ENCODE results near the gene KRTAP5-8. TPM values are rescaled to one million over a fixed set of nuclear protein-coding genes. Genes with fewer than 3 reads are reported as not detected.
"Not testable (repeated sequence)": the region's sequence is repeated elsewhere in the genome, so short reads cannot be mapped to it uniquely, and the experiment has no call there.

The KRTAP5-8 gene
- total and polyA plus RNA-seq, 2 donors, result 0.15 TPM; not detected in 1

- 74% methylated on average over 4 of the region's 4 CpGs for WGBS
Observed at GRCh38 chr11:71564430-71564829, 26.6 kb downstream of the KRTAP5-8 start.

GRCh38 chr11:71565263-71565662 is 27.4 kb downstream of the KRTAP5-8 start, which contains the start of gene KRTAP5-10:
Gene KRTAP5-10 (plus strand): TSS chr11:71565563. CDS start chr11:71565588, 25 bp downstream.
- WGBS, result 68% methylated on average over 5 of the region's 5 CpGs
- no peak for DNase-seq (ENCODE audit: extremely low spot score)

More at GRCh38 chr11:71564430-71564829, 26.6 kb downstream of the KRTAP5-8 start:
- Histone ChIP-seq H3K27ac (ENCODE audit: low read depth) (no peak overlapping the region), H3K4me1 (ENCODE audit: insufficient read depth) (no peaks in the 10 kb centered on the region), H3K36me3 (ENCODE audit: insufficient read depth) (no peaks in the 10 kb centered on the region), H3K4me3 (ENCODE audit: low read depth, low read length) (no peak overlapping the region)
- DNase-seq (ENCODE audit: extremely low spot score), result no peak

GRCh38 chr11:71566081-71566620 is 28.3 kb downstream of the KRTAP5-8 start:
- Histone ChIP-seq H3K27ac (ENCODE audit: low read depth) (no peak overlapping the region), H3K4me3 (ENCODE audit: low read depth, low read length) (no peak overlapping the region), H3K4me1 (ENCODE audit: insufficient read depth) (no peaks in the 10 kb centered on the region), H3K36me3 (ENCODE audit: insufficient read depth) (no peaks in the 10 kb centered on the region)
- DNase-seq (ENCODE audit: extremely low spot score), result no peak
- 73% methylated on average over 10 of the region's 10 CpGs for WGBS

More at GRCh38 chr11:71565263-71565662, 27.4 kb downstream of the KRTAP5-8 start, which contains the start of gene KRTAP5-10:
- Histone ChIP-seq H3K4me3 (ENCODE audit: low read depth, low read length) (no peak within 1 kb of the TSS), H3K27ac (ENCODE audit: low read depth) (no peak within 1 kb of the TSS), H3K36me3 (ENCODE audit: insufficient read depth) (no peaks in the 10 kb centered on the region), H3K4me1 (ENCODE audit: insufficient read depth) (no peaks in the 10 kb centered on the region)

GRCh38 chr11:71566626-71567599 is 29.1 kb downstream of the KRTAP5-8 start:
- not testable (repeated sequence) for H3K36me3 ChIP-seq (ENCODE audit: insufficient read depth); H3K4me1 ChIP-seq (ENCODE audit: insufficient read depth); H3K4me3 ChIP-seq (ENCODE audit: low read depth, low read length); DNase-seq (ENCODE audit: extremely low spot score); H3K27ac ChIP-seq (ENCODE audit: low read depth)
- 58% methylated on average over 19 of the region's 21 CpGs for WGBS

GRCh38 chr11:71567633-71568032 is 29.8 kb downstream of the KRTAP5-8 start:
- WGBS, result 70% methylated on average over 8 of the region's 8 CpGs
- DNase-seq (ENCODE audit: extremely low spot score); H3K4me1 ChIP-seq (ENCODE audit: insufficient read depth); H3K4me3 ChIP-seq (ENCODE audit: low read depth, low read length); H3K27ac ChIP-seq (ENCODE audit: low read depth); H3K36me3 ChIP-seq (ENCODE audit: insufficient read depth): not testable (repeated sequence)

- no peak overlapping the region for H3K27ac ChIP-seq (ENCODE audit: low read depth)
- H3K4me3 ChIP-seq (ENCODE audit: low read depth, low read length), result no peak overlapping the region
- no peaks in the 10 kb centered on the region for H3K36me3 ChIP-seq (ENCODE audit: insufficient read depth)
- DNase-seq (ENCODE audit: extremely low spot score), result no peak
- WGBS, result 34% methylated on average over 8 of the region's 8 CpGs
- no peaks in the 10 kb centered on the region for H3K4me1 ChIP-seq (ENCODE audit: insufficient read depth)
Observed at GRCh38 chr11:71568704-71569349, 31.0 kb downstream of the KRTAP5-8 start.

GRCh38 chr11:71571101-71571850 is 33.5 kb downstream of the KRTAP5-8 start:
- H3K36me3 ChIP-seq (ENCODE audit: insufficient read depth); H3K27ac ChIP-seq (ENCODE audit: low read depth); H3K4me3 ChIP-seq (ENCODE audit: low read depth, low read length); H3K4me1 ChIP-seq (ENCODE audit: insufficient read depth); DNase-seq (ENCODE audit: extremely low spot score): not testable (repeated sequence)
- WGBS, result 81% methylated on average over 37 of the region's 39 CpGs

- Histone ChIP-seq H3K4me3 (ENCODE audit: low read depth, low read length) (no peak overlapping the region), H3K36me3 (ENCODE audit: insufficient read depth) (no peaks in the 10 kb centered on the region), H3K4me1 (ENCODE audit: insufficient read depth) (no peaks in the 10 kb centered on the region), H3K27ac (ENCODE audit: low read depth) (no peak overlapping the region)
- DNase-seq (ENCODE audit: extremely low spot score), result no peak
- 74% methylated on average over 11 of the region's 11 CpGs for WGBS
Observed at GRCh38 chr11:71572811-71573210, 35.0 kb downstream of the KRTAP5-8 start.

- 80% methylated on average over 5 of the region's 5 CpGs for WGBS
Observed at GRCh38 chr11:71574418-71574817, 36.6 kb downstream of the KRTAP5-8 start.

GRCh38 chr11:71575723-71576424 is 38.0 kb downstream of the KRTAP5-8 start:
- 80% methylated on average over 4 of the region's 4 CpGs for WGBS
- Histone ChIP-seq H3K27ac (ENCODE audit: low read depth) (no peak overlapping the region), H3K4me1 (ENCODE audit: insufficient read depth) (peaks cover 2% of the 10 kb centered on the region), H3K4me3 (ENCODE audit: low read depth, low read length) (no peak overlapping the region), H3K36me3 (ENCODE audit: insufficient read depth) (no peaks in the 10 kb centered on the region)
- no peak for DNase-seq (ENCODE audit: extremely low spot score)

More at GRCh38 chr11:71574418-71574817, 36.6 kb downstream of the KRTAP5-8 start:
- no peaks in the 10 kb centered on the region for H3K36me3 ChIP-seq (ENCODE audit: insufficient read depth)
- H3K27ac ChIP-seq (ENCODE audit: low read depth), result no peak overlapping the region
- H3K4me1 ChIP-seq (ENCODE audit: insufficient read depth), result no peaks in the 10 kb centered on the region
- DNase-seq (ENCODE audit: extremely low spot score), result no peak
- H3K4me3 ChIP-seq (ENCODE audit: low read depth, low read length), result no peak overlapping the region

- 87% methylated on average over 38 of the region's 41 CpGs for WGBS
- not testable (repeated sequence) for H3K4me3 ChIP-seq (ENCODE audit: low read depth, low read length); H3K27ac ChIP-seq (ENCODE audit: low read depth); H3K36me3 ChIP-seq (ENCODE audit: insufficient read depth); DNase-seq (ENCODE audit: extremely low spot score); H3K4me1 ChIP-seq (ENCODE audit: insufficient read depth)
Observed at GRCh38 chr11:71576688-71577465, 39.1 kb downstream of the KRTAP5-8 start.

GRCh38 chr11:71577469-71578004 is 39.7 kb downstream of the KRTAP5-8 start:
- H3K27ac ChIP-seq (ENCODE audit: low read depth), result no peak overlapping the region

More at GRCh38 chr11:71577469-71578004, 39.7 kb downstream of the KRTAP5-8 start:
- Histone ChIP-seq H3K4me1 (ENCODE audit: insufficient read depth) (peaks cover 2% of the 10 kb centered on the region), H3K4me3 (ENCODE audit: low read depth, low read length) (no peak overlapping the region), H3K36me3 (ENCODE audit: insufficient read depth) (no peaks in the 10 kb centered on the region)
- DNase-seq (ENCODE audit: extremely low spot score), result no peak
- 87% methylated on average over 7 of the region's 7 CpGs for WGBS
